HG03066 (cell line): ENCODE results near the gene PARD3.
A peak's percentile ranks its signal among the peaks of the same experiment; 100 is the strongest.
"Not testable (repeated sequence)": the region's sequence is repeated elsewhere in the genome, so short reads cannot be mapped to it uniquely, and the experiment has no call there.

ENCODE experiments used
- ATAC-seq: cut with Tn5 transposase; IDR thresholded peaks from one replicate; pipeline ENCODE4 v1.9.1; 2021; ENCODE audit warnings: low read depth; ENCODE audit not compliant: unreplicated experiment

Gene PARD3

GRCh38 chr10:34719746-34720145, 95.3 kb downstream of the PARD3 start:
- no peak for ATAC-seq

DNA sequence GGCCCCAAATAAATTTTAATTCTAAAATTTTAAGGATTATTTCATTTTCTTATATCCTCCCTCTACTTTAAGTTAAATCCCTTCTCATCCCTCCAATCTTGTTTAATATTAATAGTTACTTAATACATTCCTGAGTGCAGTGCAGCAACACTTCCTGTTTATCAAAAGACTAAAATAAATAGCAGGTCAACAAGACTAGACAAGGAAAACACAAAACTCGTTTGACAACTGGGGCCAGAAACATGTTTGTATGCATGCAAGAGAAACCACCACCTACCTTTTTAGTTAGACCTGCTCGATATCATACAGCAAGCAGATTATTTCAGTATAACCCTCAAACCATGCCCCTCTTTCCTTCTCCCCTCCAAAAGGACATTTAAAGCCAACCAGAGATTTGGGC, 95.8 kb downstream of the PARD3 start:
- ATAC-seq = no peak

DNA sequence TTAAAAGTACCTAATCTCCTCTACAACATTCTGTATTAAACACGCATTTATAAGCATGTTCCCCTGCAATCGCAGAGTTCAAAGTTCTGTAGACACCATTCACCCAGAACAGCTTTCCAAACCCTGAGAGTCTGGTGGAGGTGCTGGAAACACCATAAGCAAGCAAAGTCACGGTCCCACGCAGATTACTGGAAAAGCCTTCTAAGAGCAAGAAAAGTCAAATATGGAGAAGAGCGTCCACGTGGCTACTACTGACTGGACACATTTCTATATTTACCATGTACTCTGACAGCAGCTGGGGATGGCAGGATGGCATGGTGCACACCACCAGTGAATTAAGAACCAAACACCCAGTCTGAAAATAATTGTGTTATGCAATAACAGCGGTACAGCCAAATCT, 97.7 kb downstream of the PARD3 start:
- no peak for ATAC-seq

- peak; percentile 48 for ATAC-seq
These were observed 98.1 kb downstream of the PARD3 start for GRCh38 chr10:34716958-34717357.

GRCh38 chr10:34716234-34716633, 98.9 kb downstream of the PARD3 start:
- no peak for ATAC-seq

GRCh38 chr10:34715511-34716187, 99.4 kb downstream of the PARD3 start:
- ATAC-seq = no peak

DNA sequence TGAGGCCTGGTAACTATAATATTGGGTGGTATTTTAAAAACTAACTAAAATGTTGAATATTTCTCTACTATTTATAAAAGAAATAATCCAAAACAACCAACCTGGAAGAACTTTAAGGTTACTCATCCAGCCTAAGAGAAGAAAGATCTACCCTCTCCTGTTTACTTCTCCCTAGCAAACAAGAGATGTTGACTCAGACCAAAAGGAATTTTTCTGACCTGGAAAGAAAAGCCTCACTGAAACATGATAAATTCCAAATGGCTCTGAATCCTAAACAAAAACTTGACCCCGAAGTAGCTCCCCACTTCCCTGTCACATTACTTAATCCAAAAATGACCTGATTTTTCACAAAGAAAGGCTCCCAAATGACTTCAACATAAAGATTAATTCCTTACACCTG, 101.2 kb downstream of the PARD3 start:
- no peak for ATAC-seq

DNA sequence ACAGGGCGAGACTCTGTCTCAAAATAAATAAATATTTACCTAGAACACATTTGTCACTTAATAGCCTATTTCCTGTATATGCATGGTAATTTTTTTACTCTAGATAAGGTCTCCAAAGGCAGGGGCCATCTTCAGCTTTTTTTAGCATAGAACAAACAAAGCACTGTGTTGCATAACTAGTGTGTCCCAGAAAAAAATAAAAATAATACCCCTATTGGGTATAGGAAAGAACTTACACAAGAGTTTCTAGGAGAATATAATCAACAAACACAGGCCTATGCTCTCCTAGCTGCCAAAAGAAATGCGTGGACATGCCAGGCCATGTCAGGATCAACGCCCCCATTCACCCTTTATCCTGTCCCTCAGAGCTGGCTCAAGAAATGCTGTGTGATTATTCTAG, 103.6 kb downstream of the PARD3 start:
- no peak for ATAC-seq

DNA sequence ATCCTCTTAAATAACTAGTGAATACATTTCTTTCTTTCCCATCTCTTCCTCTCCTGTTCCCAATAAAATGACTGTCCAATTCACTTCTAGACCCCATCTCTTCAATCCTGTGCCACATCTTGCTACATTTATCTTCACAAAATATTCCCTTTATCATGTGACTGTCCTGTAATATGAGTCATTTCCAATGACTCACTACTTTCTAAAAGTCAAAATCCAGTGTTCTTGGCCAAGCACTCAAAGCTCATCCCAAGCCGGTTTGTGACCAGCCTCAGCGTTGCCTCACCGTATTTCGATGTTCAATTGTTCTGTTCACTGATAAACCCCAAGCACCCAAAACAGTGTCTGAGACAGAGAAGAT, 104.7 kb downstream of the PARD3 start:
- no peak for ATAC-seq

GRCh38 chr10:34709637-34710390, 105.3 kb downstream of the PARD3 start:
- ATAC-seq = no peak

- ATAC-seq = no peak
These were observed 107.4 kb downstream of the PARD3 start for GRCh38 chr10:34707656-34708055.

- ATAC-seq = not testable (repeated sequence)
These were observed 108.1 kb downstream of the PARD3 start for GRCh38 chr10:34706992-34707391.

DNA sequence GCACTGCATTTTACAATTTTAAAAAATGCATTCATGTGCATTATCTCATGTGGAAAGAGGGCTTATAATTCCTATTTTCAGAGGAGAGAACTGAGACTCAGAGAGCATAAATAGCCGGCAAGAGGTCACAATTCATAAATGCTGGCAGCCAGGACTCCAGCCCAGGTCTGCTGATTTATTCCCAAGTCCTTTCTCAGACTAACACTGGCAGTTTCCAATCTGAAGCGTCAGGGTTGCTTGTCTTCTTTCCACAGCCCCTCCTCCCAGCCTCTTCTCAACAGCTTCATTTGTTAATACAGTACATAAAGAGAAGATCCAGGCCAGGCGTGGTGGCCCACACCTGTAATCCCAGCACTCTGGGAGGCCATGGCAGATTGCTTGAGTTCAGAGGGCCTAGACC, 108.9 kb downstream of the PARD3 start:
- ATAC-seq = no peak

GRCh38 chr10:34705563-34705962, 109.5 kb downstream of the PARD3 start:
- no peak for ATAC-seq

DNA sequence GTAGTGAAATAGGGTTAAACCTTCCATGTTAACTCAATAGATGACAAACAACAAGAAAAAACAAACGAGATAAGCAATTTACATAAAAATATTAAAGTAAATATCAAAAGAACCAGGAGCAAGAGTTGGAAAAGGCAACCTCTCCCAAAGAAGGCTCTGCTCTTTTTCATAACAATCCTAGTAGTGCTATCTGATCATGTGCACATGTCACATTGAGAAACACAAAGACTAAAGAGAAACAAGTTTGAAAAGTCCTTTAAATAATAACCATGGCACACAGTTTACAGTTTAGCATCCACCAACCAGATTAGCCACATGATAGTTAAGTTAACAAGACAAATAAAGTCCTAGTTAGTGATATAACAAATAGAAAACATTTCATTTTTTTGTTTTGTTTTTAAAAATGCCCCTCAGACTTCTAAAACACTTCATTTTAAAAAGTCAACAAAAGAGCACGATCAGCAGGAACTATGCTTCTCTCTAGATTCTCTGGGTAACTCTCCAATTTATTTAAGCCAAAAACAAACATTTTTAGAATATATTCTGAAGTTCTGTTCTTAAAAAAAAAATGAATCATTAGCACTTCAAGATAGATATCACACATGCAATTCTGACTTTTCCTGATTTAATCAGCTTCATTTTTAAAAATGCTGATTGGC, 110.4 kb downstream of the PARD3 start:
- no peak for ATAC-seq

DNA sequence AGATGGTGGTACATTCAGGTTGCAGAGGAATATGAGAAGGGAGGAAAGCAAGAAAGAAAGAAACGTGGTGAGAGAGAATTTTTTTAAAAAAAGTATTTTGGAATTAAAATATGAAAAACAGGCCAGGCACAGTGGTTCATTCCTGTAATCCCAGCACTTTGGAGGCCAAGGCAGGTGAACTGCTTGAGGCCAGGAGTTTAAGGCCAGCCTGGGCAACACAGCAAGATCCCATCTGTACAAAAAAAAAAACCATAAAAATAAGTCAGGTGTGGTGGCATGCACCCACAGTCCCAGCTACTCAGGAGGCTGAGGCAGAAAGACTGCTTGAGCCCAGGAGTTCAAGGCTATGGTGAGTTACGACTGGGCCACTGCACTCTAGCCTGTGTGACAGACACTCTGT, 112.1 kb downstream of the PARD3 start:
- ATAC-seq = no peak

- no peak for ATAC-seq
These were observed 112.8 kb downstream of the PARD3 start for GRCh38 chr10:34702093-34702937.

- ATAC-seq = no peak
These were observed 113.9 kb downstream of the PARD3 start for GRCh38 chr10:34701194-34701593.

DNA sequence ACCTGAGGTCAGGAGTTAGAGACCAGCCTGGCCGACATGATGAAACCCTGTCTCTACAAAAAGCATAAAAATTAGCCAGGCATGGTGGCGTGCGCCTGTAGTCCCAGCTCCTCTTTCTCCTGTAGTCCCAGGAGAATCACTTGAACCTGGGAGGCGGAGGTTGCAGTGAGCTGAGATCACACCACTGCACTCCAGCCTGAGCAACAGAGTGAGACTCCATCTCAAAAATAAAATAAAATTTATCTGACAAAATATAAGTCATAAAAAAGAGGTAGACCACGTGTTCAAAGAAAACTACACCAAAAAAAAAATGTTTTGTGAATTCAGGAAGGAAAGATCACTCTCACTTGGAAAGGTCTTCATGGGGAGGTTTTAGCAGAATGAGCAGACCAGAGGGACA, 114.3 kb downstream of the PARD3 start:
- ATAC-seq = not testable (repeated sequence)

DNA sequence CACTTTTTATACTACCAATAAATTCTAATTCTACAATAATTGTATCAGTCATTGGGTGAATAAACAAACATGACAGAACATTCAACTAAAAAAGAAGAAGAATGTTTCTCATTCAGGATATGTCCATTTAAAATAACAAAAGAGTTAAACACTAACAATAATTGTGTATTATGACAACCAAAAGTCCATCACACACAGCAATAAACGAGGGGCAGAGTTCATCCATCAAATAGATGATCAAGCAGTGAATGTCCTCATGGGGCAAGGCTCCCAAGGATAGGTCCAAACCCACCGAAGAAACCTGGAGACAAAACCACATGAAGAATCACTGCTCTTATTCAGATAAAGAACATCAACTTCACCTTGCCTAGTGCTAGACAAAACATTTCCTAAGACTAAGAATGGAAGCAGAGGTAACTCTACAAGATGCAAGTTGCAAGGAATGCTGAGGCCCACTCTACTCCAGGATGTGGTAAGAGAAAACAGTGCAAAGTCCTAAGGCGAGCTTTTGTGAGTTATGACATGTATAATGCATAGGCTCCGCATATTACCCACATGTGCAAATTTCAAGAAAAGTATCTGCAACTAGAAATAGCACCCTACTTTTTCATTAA, 115.1 kb downstream of the PARD3 start:
- no peak for ATAC-seq

DNA sequence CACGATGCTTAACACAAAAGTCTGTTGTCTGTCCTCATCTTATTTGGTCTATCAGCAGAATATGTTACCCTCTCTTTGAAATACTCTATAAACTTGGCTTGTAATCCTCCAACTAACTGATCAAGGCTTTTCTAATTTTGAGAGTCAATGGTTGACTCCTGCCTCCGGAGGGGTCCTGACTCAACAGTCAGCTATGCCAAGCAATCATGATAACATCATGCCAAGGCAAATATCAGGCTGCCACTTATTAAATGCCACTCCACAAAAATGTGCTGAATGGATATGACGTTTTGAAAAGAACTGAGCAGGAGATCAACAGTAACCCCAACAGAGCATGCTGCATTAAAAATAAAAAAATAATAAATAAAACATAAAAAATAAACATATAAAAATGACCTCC, 116.1 kb downstream of the PARD3 start:
- no peak for ATAC-seq
